ENCODE measurements around the gene ARFGAP3. TPM values are rescaled to one million over a fixed set of nuclear protein-coding genes. Genes with fewer than 3 reads are reported as not detected.
A peak's percentile ranks its signal among the peaks of the same experiment; 100 is the strongest.

The ARFGAP3 gene
- total RNA-seq, 1 donor from 2014 or later = 26.3 TPM

DNA sequence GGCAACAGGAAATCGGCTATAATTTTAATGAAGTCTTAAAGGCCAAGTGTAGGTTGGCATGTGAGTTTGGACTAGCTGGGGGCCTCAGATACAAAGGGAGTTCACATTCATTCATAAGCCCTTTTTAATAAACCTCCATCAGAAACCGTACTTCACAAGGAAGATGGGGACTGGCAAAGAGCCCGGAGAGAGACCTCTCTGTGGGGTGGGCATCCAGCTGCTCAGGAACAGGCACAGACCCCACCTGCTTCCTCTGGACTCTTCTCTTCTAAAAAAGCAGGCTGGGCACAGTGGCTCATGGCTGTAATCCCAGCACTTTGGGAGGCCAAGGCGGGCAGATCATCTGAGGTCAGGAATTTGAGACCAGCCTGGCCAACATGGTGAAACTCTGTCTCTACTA lies 3.9 kb upstream of the ARFGAP3 start:
- TF ChIP-seq, protein P1, sequence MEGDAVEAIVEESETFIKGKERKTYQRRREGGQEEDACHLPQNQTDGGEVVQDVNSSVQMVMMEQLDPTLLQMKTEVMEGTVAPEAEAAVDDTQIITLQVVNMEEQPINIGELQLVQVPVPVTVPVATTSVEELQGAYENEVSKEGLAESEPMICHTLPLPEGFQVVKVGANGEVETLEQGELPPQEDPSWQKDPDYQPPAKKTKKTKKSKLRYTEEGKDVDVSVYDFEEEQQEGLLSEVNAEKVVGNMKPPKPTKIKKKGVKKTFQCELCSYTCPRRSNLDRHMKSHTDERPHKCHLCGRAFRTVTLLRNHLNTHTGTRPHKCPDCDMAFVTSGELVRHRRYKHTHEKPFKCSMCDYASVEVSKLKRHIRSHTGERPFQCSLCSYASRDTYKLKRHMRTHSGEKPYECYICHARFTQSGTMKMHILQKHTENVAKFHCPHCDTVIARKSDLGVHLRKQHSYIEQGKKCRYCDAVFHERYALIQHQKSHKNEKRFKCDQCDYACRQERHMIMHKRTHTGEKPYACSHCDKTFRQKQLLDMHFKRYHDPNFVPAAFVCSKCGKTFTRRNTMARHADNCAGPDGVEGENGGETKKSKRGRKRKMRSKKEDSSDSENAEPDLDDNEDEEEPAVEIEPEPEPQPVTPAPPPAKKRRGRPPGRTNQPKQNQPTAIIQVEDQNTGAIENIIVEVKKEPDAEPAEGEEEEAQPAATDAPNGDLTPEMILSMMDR (IDR thresholded peaks at IDR 0.05; ENCODE audit: unreplicated experiment) = no peak
- Mint-ChIP-seq H3K9me3 (ENCODE audit: low read depth) (no peaks in the 10 kb centered on the region), H3K36me3 (ENCODE audit: insufficient read depth) (no peaks in the 10 kb centered on the region), H3K27me3 (no peaks in the 10 kb centered on the region), H3K4me3 (ENCODE audit: low read depth) (no peak overlapping the region), H3K4me1 (ENCODE audit: low read depth) (peaks cover 1% of the 10 kb centered on the region), H3K27ac (no peak overlapping the region)
- no peak for DNase-seq (ENCODE audit: low spot score, unreplicated experiment)

DNA sequence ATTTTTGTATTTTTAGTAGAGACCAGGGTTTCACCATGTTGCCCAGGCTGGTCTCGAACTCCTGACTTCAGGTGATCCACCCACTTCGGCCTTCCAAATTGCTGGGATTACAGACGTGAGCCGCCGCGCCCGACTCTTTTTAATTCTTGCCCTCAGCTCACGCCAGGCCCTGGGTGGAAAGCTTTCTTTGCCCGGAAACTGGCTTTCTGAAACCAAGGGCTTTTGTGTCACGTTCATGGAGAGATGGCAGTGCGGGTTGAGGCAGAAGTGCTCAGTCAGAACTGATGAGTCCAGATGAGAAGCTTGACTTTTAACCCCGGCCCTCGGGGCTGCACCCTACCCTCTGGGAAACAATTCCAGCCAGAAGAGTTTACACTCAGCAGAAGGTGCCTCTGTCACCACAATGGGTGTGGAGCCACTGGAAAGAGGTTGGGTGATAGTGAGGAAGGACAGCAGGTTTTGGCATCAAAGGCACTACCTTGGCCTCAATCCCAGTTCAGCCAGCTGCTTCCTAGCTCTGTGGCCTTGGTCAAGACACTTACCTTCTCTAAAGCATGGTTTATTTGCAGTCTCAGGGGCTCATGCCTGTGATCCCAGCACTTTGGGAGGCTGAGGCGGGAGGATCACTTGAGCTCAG lies 890 bp upstream of the ARFGAP3 start:
- peaks cover 1% of the 10 kb centered on the region for H3K36me3 Mint-ChIP-seq (ENCODE audit: insufficient read depth)
- no peaks in the 10 kb centered on the region for H3K27me3 Mint-ChIP-seq
- no peaks in the 10 kb centered on the region for H3K9me3 Mint-ChIP-seq (ENCODE audit: low read depth)
- peak overlapping the region; percentile 49 for H3K27ac Mint-ChIP-seq
- TF ChIP-seq, protein P1 (IDR thresholded peaks at IDR 0.05; ENCODE audit: unreplicated experiment) = no peak
- H3K4me3 Mint-ChIP-seq (ENCODE audit: low read depth) = peak overlapping the region; percentile 5
- no peak for DNase-seq (ENCODE audit: low spot score, unreplicated experiment)
- H3K4me1 Mint-ChIP-seq (ENCODE audit: low read depth) = peaks cover 2% of the 10 kb centered on the region

DNA sequence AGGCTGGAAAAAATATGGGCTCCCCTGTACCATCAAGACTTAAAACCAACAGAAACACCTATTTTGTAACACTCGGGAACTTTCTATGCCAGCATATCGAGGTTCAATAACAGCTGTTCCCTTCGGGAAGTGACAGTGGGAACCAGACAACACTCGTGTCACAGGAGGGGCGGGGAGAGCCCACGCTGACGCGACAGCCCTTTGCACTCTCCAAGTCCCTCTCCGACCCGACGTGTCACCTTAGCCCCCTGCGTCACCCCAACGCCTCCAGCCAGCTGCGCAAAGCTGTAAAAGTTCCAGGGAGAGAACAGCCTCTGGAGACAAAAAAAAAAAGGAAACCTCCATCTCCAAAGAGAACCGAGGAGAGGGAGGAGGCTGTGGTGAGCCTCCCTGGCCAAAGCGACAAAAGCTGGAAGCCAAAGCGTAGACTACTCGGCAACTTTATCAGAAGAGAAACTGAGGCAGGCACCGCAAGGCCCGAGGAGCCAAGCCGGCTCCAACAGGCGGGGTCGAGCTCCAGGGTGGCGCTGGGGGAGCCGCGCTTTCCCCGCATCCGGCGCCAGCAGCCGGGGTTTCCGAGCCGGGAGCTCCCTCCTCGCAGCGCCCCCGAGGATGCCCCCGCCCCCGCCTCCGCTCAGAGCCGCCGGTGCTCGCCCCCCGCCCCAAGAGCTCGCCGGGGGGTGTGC lies 751 bp downstream of the ARFGAP3 start:
- peak overlapping the region; percentile 81 for H3K4me3 Mint-ChIP-seq (ENCODE audit: low read depth)
- peaks cover 2% of the 10 kb centered on the region for H3K4me1 Mint-ChIP-seq (ENCODE audit: low read depth)
- DNase-seq (ENCODE audit: low spot score, unreplicated experiment) = peak; percentile 12
- peaks cover 1% of the 10 kb centered on the region for H3K36me3 Mint-ChIP-seq (ENCODE audit: insufficient read depth)
- no peaks in the 10 kb centered on the region for H3K27me3 Mint-ChIP-seq
- peak overlapping the region; percentile 95 for H3K27ac Mint-ChIP-seq
- no peaks in the 10 kb centered on the region for H3K9me3 Mint-ChIP-seq (ENCODE audit: low read depth)
- TF ChIP-seq, protein P1 (IDR thresholded peaks at IDR 0.05; ENCODE audit: unreplicated experiment) = no peak

DNA sequence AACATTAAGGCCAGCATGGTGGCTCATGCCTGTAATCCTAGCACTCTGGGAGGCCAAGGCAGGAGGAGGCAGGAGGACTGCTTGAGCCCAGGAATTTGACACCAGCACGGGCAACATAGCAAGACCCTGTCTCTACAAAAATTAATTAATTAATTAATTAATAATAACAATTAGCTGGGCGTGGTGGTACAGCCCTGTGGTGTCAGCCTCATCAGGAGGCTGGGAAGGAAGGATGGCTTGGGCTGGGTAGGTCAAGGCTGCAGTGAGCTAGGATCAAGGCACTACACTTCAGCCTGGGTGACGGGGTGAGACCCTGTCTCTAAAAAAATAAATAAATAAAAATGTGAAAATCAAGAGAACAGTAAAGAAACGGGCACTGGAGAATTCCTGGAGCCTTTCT lies 1.4 kb downstream of the ARFGAP3 start:
- peaks cover 1% of the 10 kb centered on the region for H3K36me3 Mint-ChIP-seq (ENCODE audit: insufficient read depth)
- H3K27me3 Mint-ChIP-seq = no peaks in the 10 kb centered on the region
- peaks cover 2% of the 10 kb centered on the region for H3K4me1 Mint-ChIP-seq (ENCODE audit: low read depth)
- TF ChIP-seq, protein P1 (IDR thresholded peaks at IDR 0.05; ENCODE audit: unreplicated experiment) = no peak
- peak overlapping the region; percentile 95 for H3K27ac Mint-ChIP-seq
- peak overlapping the region; percentile 81 for H3K4me3 Mint-ChIP-seq (ENCODE audit: low read depth)
- no peaks in the 10 kb centered on the region for H3K9me3 Mint-ChIP-seq (ENCODE audit: low read depth)
- DNase-seq (ENCODE audit: low spot score, unreplicated experiment) = no peak

DNA sequence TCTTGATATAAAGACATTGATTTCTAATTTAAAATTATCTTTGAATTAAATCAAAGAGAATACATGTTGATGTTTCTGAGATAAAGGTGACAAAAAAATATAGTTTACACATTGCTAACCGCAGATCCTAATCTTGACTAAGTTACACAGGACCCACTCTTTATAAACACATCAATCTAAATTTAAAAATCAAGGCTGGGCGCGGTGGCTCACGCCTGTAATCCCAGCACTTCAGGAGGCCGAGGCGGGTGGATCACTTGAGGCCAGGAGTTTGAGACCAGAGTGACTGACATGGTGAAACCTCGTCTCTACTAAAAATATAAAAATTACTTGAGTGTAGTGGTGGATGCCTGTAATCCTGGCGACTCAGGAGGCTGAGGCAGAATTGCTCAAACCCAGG lies 1.9 kb downstream of the ARFGAP3 start:
- no peak for DNase-seq (ENCODE audit: low spot score, unreplicated experiment)
- peak overlapping the region; percentile 44 for H3K4me3 Mint-ChIP-seq (ENCODE audit: low read depth)
- peaks cover 1% of the 10 kb centered on the region for H3K36me3 Mint-ChIP-seq (ENCODE audit: insufficient read depth)
- no peaks in the 10 kb centered on the region for H3K9me3 Mint-ChIP-seq (ENCODE audit: low read depth)
- peaks cover 5% of the 10 kb centered on the region for H3K4me1 Mint-ChIP-seq (ENCODE audit: low read depth)
- no peak overlapping the region for H3K27ac Mint-ChIP-seq
- TF ChIP-seq, protein P1 (IDR thresholded peaks at IDR 0.05; ENCODE audit: unreplicated experiment) = no peak
- no peaks in the 10 kb centered on the region for H3K27me3 Mint-ChIP-seq
